ENCODE measurements around the gene RNASE3. TPM values are rescaled to one million over a fixed set of nuclear protein-coding genes. Genes with fewer than 3 reads are reported as not detected.

RNASE3 gene
- total RNA-seq, 1 experiment from 2014 or later: not detected

- ChIA-PET CTCF (interaction anchor here (0.5 to 2.0 kb wide), 3 partner anchors 9 to 204 kb away, joined by 3 to 13 read pairs (median 9); no protein-coding TSS in a partner anchor), POLR2A (ENCODE audit: low non-redundant PET) (interaction anchor here (0.5 kb wide), 1 partner anchor 148 kb away, joined by 4 read pairs; no protein-coding TSS in a partner anchor)
- no TSS peak for BruUV-seq (replicated peaks)
- Histone ChIP-seq H3K36me3 (ENCODE audit: insufficient read depth, low read length, poor library complexity, severe bottlenecking) (no peaks in the 10 kb centered on the region), H3K27ac (ENCODE audit: low read depth, low read length, poor library complexity, severe bottlenecking) (no peak overlapping the region), H3K4me3 (ENCODE audit: low read depth, low read length, poor library complexity, severe bottlenecking) (no peak overlapping the region), H3K27me3 (replicated peaks; ENCODE audit: insufficient read depth, low read depth, low read length, poor library complexity) (no peaks in the 10 kb centered on the region), H3K4me1 (ENCODE audit: insufficient read depth, low read length, poor library complexity, severe bottlenecking) (no peaks in the 10 kb centered on the region), H3K9me3 (ENCODE audit: low read depth, low read length, poor library complexity, severe bottlenecking) (no peaks in the 10 kb centered on the region)
- TF ChIP-seq EZH2 (IDR thresholded peaks at IDR 0.05; ENCODE audit: borderline replicate concordance, low read depth, low read length, poor library complexity, severe bottlenecking): no peak
- TF ChIP-seq, protein P1, sequence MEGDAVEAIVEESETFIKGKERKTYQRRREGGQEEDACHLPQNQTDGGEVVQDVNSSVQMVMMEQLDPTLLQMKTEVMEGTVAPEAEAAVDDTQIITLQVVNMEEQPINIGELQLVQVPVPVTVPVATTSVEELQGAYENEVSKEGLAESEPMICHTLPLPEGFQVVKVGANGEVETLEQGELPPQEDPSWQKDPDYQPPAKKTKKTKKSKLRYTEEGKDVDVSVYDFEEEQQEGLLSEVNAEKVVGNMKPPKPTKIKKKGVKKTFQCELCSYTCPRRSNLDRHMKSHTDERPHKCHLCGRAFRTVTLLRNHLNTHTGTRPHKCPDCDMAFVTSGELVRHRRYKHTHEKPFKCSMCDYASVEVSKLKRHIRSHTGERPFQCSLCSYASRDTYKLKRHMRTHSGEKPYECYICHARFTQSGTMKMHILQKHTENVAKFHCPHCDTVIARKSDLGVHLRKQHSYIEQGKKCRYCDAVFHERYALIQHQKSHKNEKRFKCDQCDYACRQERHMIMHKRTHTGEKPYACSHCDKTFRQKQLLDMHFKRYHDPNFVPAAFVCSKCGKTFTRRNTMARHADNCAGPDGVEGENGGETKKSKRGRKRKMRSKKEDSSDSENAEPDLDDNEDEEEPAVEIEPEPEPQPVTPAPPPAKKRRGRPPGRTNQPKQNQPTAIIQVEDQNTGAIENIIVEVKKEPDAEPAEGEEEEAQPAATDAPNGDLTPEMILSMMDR (conservative IDR thresholded peaks at IDR 0.05; ENCODE audit: low read depth, low read length): peak; percentile 63
- peak; percentile 15 for DNase-seq (ENCODE audit: low spot score)
- intact Hi-C loops (cut with micrococcal nuclease; ENCODE audit: unreplicated experiment): no loop called here
These were observed 24.2 kb upstream of the RNASE3 start for GRCh38 chr14:20866963-20867362.

GRCh38 chr14:20873370-20874177, 17.6 kb upstream of the RNASE3 start:
- Histone ChIP-seq H3K27me3 (replicated peaks; ENCODE audit: insufficient read depth, low read depth, low read length, poor library complexity) (peaks cover 13% of the 10 kb centered on the region), H3K4me3 (ENCODE audit: low read depth, low read length, poor library complexity, severe bottlenecking) (peak overlapping the region; percentile 30), H3K36me3 (ENCODE audit: insufficient read depth, low read length, poor library complexity, severe bottlenecking) (no peaks in the 10 kb centered on the region), H3K4me1 (ENCODE audit: insufficient read depth, low read length, poor library complexity, severe bottlenecking) (peaks cover 4% of the 10 kb centered on the region), H3K27ac (ENCODE audit: low read depth, low read length, poor library complexity, severe bottlenecking) (peak overlapping the region; percentile 25), H3K9me3 (ENCODE audit: low read depth, low read length, poor library complexity, severe bottlenecking) (no peaks in the 10 kb centered on the region)
- DNase-seq (ENCODE audit: low spot score): peak; percentile 97
- intact Hi-C loops (cut with micrococcal nuclease; ENCODE audit: unreplicated experiment): loop anchor here (2.0 to 5.0 kb wide), 3 partner anchors 17 to 176 kb away; no protein-coding TSS in a partner anchor
- POLR2A ChIA-PET (ENCODE audit: low non-redundant PET): interaction anchor here (0.6 kb wide), 1 partner anchor 19 kb away, joined by 3 read pairs; no protein-coding TSS in a partner anchor
- CTCF ChIA-PET: interaction anchor here (1.0 kb wide), 5 partner anchors 16 to 177 kb away, joined by 3 to 7 read pairs (median 3); no protein-coding TSS in a partner anchor
- TF ChIP-seq, protein P1 (conservative IDR thresholded peaks at IDR 0.05; ENCODE audit: low read depth, low read length): peak; percentile 98
- no peak for TF ChIP-seq EZH2 (IDR thresholded peaks at IDR 0.05; ENCODE audit: borderline replicate concordance, low read depth, low read length, poor library complexity, severe bottlenecking)
- BruUV-seq (replicated peaks): TSS peak; percentile 87

GRCh38 chr14:20877016-20877415, 14.2 kb upstream of the RNASE3 start:
- intact Hi-C loops (cut with micrococcal nuclease; ENCODE audit: unreplicated experiment): no loop called here
- CTCF ChIA-PET: no interaction called here
- POLR2A ChIA-PET (ENCODE audit: low non-redundant PET): no interaction called here
- TF ChIP-seq EZH2 (IDR thresholded peaks at IDR 0.05; ENCODE audit: borderline replicate concordance, low read depth, low read length, poor library complexity, severe bottlenecking): no peak
- TF ChIP-seq, protein P1 (conservative IDR thresholded peaks at IDR 0.05; ENCODE audit: low read depth, low read length): no peak
- no peak for DNase-seq (ENCODE audit: low spot score)
- Histone ChIP-seq H3K9me3 (ENCODE audit: low read depth, low read length, poor library complexity, severe bottlenecking) (no peaks in the 10 kb centered on the region), H3K27me3 (replicated peaks; ENCODE audit: insufficient read depth, low read depth, low read length, poor library complexity) (peaks cover 22% of the 10 kb centered on the region), H3K36me3 (ENCODE audit: insufficient read depth, low read length, poor library complexity, severe bottlenecking) (no peaks in the 10 kb centered on the region), H3K27ac (ENCODE audit: low read depth, low read length, poor library complexity, severe bottlenecking) (no peak overlapping the region), H3K4me1 (ENCODE audit: insufficient read depth, low read length, poor library complexity, severe bottlenecking) (peaks cover 4% of the 10 kb centered on the region), H3K4me3 (ENCODE audit: low read depth, low read length, poor library complexity, severe bottlenecking) (no peak overlapping the region)
- BruUV-seq (replicated peaks): no TSS peak
